Transverse colon (tissue), 4 donors: ENCODE results near the gene TAT. TPM values are rescaled to one million over a fixed set of nuclear protein-coding genes. Genes with fewer than 3 reads are reported as not detected.

Source experiments
- DNase-seq: peaks from one replicate; pipeline ENCODE4 v3.0.0-alpha.2; 2019
- H3K27ac ChIP-seq, 4 donors: fragments of 200-600 bp; sonication (generic); 2 replicates each; pipeline ENCODE4 v1.5.1; 2016 to 2018; ENCODE audit warnings: inconsistent platforms in 4 of 4
- H3K27me3 ChIP-seq: fragments of 200-600 bp; sonication (generic); 2 replicates; pipeline ENCODE4 v1.5.1; 2017; ENCODE audit warnings: inconsistent platforms
- H3K36me3 ChIP-seq, 4 donors: fragments of 200-600 bp; sonication (generic); 2 replicates each; pipeline ENCODE4 v1.5.1; 2017 to 2019; ENCODE audit warnings: inconsistent platforms in 4 of 4
- H3K4me1 ChIP-seq, 4 donors: fragments of 200-600 bp; sonication (generic); 2 replicates each; pipeline ENCODE4 v1.5.1; 2017 to 2020; ENCODE audit warnings: inconsistent platforms in 4 of 4
- H3K4me3 ChIP-seq, 4 donors: fragments of 200-600 bp; sonication (generic); 1 replicate in 1 of 4; 2 replicates in 3 of 4; pipeline versions ENCODE4 v1.5.1 to v1.6.1; 2017 to 2019; ENCODE audit warnings: inconsistent platforms in 4 of 4
- H3K9me3 ChIP-seq, 2 donors: fragments of 200-600 bp; sonication (generic); 2 replicates each; pipeline ENCODE4 v1.5.1; 2017 to 2019; ENCODE audit warnings: inconsistent platforms in 2 of 2
- CTCF ChIP-seq, 5 experiments: fragments of 200-600 bp in 3 of 5; fragments of 450-650 bp in 2 of 5; sonication (generic) in 3 of 5; IDR thresholded peaks; 1 replicate in 2 of 5; 2 replicates in 3 of 5; pipeline ENCODE4 v1.5.1; 2016 to 2017; ENCODE audit warnings: antibody characterized with exemption in 5 of 5, inconsistent platforms in 3 of 5, mild to moderate bottlenecking in 2 of 5, moderate library complexity in 1 of 5
- EP300 ChIP-seq: sonication (generic); formaldehyde crosslinking; IDR thresholded peaks from one replicate; pipeline ENCODE4 v1.6.1; 2017; ENCODE audit warnings: antibody characterized with exemption, low read depth
- POLR2A ChIP-seq: fragments of 450-650 bp; IDR thresholded peaks from one replicate; pipeline ENCODE4 v1.6.1; 2016; ENCODE audit warnings: antibody characterized with exemption, mild to moderate bottlenecking, moderate library complexity
- POLR2AphosphoS5 ChIP-seq, 3 donors: sonication (generic); formaldehyde crosslinking; IDR thresholded peaks; one replicate each; pipeline ENCODE4 v1.6.1; 2016; ENCODE audit warnings: antibody characterized with exemption in 3 of 3
- WGBS, 2 donors: methylation state at CpG; one replicate each; pipeline ENCODE4 v1.1.5; 2018; ENCODE audit warnings: low coverage in 1 of 2; 5-methylcytosine and 5-hydroxymethylcytosine counted together
- in situ Hi-C, 4 donors: fragments of 200-750 bp; cut with MboI; loops; one replicate each; pipeline versions ENCODE4 v1.15.0 to v1.15.1; 2017; ENCODE audit warnings: low sequenced_read_pairs in 3 of 4, low pct_ligation_motif_present in 1 of 4, low pct_unique_long_range_greater_than_20kb in 1 of 4
- intact Hi-C: fragments of 100-400 bp; cut with DNase I; formaldehyde crosslinking; loops from one replicate; pipeline ENCODE4 v1.15.1; 2023; ENCODE audit warnings: low total_unique reads
- total RNA-seq, 4 donors: library from RNA; depleted of rRNA; stranded (reverse); fragments of >200 nt; gene quantifications; one replicate each; pipeline ENCODE4 v1.1.0, GENCODE V29; 2016

TAT gene
- total RNA-seq, 4 donors from 2014 or later: 0.37 to 3.4 (median 0.79) TPM; not detected in 1

- H3K9me3 ChIP-seq: no peaks in the 10 kb centered on the region
- in situ Hi-C loops (no loop called here), intact Hi-C loops (no loop called here)
- H3K4me3 ChIP-seq: no peak overlapping the region
- H3K36me3 ChIP-seq: no peaks in the 10 kb centered on the region
- H3K4me1 ChIP-seq: no peaks in the 10 kb centered on the region
- WGBS, 2 donors: 44 to 58% methylated on average over 1 of the region's 1 CpG
- DNase-seq: no peak
- TF ChIP-seq EP300: no peak
- no peak for TF ChIP-seq CTCF (IDR thresholded peaks at IDR 0.05)
- TF ChIP-seq POLR2AphosphoS5 (IDR thresholded peaks at IDR 0.05): no peak
- no peak for TF ChIP-seq POLR2A
- no peaks in the 10 kb centered on the region for H3K27me3 ChIP-seq
- no peak overlapping the region for H3K27ac ChIP-seq
These were observed 21.5 kb downstream of the TAT start for GRCh38 chr16:71555230-71555891.

- H3K4me3 ChIP-seq: no peak overlapping the region
- no peak overlapping the region for H3K27ac ChIP-seq
- no peaks in the 10 kb centered on the region for H3K4me1 ChIP-seq
- intact Hi-C loops: no loop called here
- no peak for TF ChIP-seq EP300
- no peak for TF ChIP-seq POLR2A
- no peak for TF ChIP-seq POLR2AphosphoS5 (IDR thresholded peaks at IDR 0.05)
- TF ChIP-seq CTCF (IDR thresholded peaks at IDR 0.05): peak in 3 of 5 experiments; percentile 12 to 23 (median 23)
- WGBS, 2 donors: 40 to 42% methylated on average over 6 of the region's 6 CpGs
- H3K27me3 ChIP-seq: no peaks in the 10 kb centered on the region
- H3K9me3 ChIP-seq: no peaks in the 10 kb centered on the region
- in situ Hi-C loops: no loop called here
- no peaks in the 10 kb centered on the region for H3K36me3 ChIP-seq
- DNase-seq: no peak
These were observed 24.0 kb downstream of the TAT start for GRCh38 chr16:71552698-71553503.

GRCh38 chr16:71547168-71547567, 29.7 kb downstream of the TAT start:
- Histone ChIP-seq H3K36me3 (no peaks in the 10 kb centered on the region), H3K9me3 (no peaks in the 10 kb centered on the region), H3K4me1 (peaks cover 0 to 7% (median 0%) of the 10 kb centered on the region in 4 donors), H3K27me3 (no peaks in the 10 kb centered on the region), H3K4me3 (no peak overlapping the region), H3K27ac (no peak overlapping the region)
- in situ Hi-C loops: no loop called here
- intact Hi-C loops: no loop called here
- no peak for TF ChIP-seq EP300
- no peak for DNase-seq

GRCh38 chr16:71542377-71542776, 34.5 kb downstream of the TAT start:
- 32 to 33% methylated on average over 8 to 11 of the region's 11 CpGs for WGBS, 2 donors
- H3K4me3 ChIP-seq: no peak overlapping the region

More at GRCh38 chr16:71542377-71542776, 34.5 kb downstream of the TAT start:
- peak; percentile 60 for DNase-seq
- in situ Hi-C loops (no loop called here), intact Hi-C loops (no loop called here)
- TF ChIP-seq CTCF (IDR thresholded peaks at IDR 0.05) (peak; percentile 18 to 37 (median 28)), EP300 (no peak)
- no peak overlapping the region for H3K27ac ChIP-seq
- no peaks in the 10 kb centered on the region for H3K27me3 ChIP-seq
- H3K4me1 ChIP-seq: peaks cover 0 to 7% (median 0%) of the 10 kb centered on the region in 4 donors
- no peaks in the 10 kb centered on the region for H3K36me3 ChIP-seq
- no peaks in the 10 kb centered on the region for H3K9me3 ChIP-seq
